Brain microvascular endothelial cell (primary cell): ENCODE measurements around the gene CYFIP2.

Experiments
- DNase-seq: peaks from one replicate; pipeline ENCODE4 v3.0.0-alpha.2; 2020
- H3K27ac ChIP-seq: fragments of 250-450 bp; sonication (Bioruptor Pico); 2 replicates; pipeline ENCODE4 v1.5.1; 2020; ENCODE audit warnings: mild to moderate bottlenecking, moderate library complexity
- H3K27me3 ChIP-seq: fragments of 250-450 bp; sonication (Bioruptor Pico); replicated peaks from 2 replicates; pipeline ENCODE4 v1.5.1; 2020; ENCODE audit warnings: mild to moderate bottlenecking
- H3K36me3 ChIP-seq: fragments of 250-450 bp; sonication (Bioruptor Pico); replicated peaks from 2 replicates; pipeline ENCODE4 v1.5.1; 2020; ENCODE audit warnings: mild to moderate bottlenecking
- H3K4me3 ChIP-seq: 2 replicates; pipeline ENCODE4 v1.5.1; 2011; ENCODE audit warnings: low read depth, mild to moderate bottlenecking, control low read depth, low read length, moderate library complexity
- CTCF ChIP-seq: IDR thresholded peaks from 2 replicates; pipeline ENCODE4 v1.5.1; 2011; ENCODE audit warnings: low read depth, mild to moderate bottlenecking, moderate library complexity, low read length, control low read depth, inconsistent platforms; ENCODE audit errors: missing control alignments
- in situ Hi-C: cut with HindIII; loops from 2 replicates; pipeline ENCODE4 v1.10.0; 2017; ENCODE audit warnings: low sequenced_read_pairs, low pct_ligation_motif_present

Gene CYFIP2

DNA sequence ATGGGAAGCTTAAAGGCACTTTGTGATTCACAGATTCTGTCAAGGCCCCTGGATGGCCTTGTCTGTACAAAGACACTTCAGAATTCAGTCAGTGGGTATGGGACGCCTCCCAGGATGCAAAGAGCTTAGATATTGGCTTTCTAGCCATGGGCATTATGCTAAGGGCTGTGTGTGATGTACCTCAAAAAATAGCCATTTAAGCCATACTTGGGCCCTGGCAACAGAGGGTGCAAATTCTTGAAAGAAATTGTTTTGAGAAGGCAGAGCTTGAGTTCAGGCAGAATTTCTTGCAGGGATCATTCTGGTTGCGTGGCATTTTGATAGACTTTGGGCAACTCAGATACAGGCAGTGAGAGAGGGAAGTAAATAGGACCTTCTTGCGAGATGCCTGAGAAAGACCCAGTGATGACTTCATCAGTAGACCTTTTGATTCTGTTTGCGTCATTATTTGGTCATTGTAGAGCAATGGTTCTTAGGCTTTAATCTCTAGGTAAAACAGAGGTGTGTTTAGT, 3.9 kb downstream of the CYFIP2 start:
- H3K36me3 ChIP-seq, result no peaks in the 10 kb centered on the region
- no peak overlapping the region for H3K4me3 ChIP-seq
- in situ Hi-C loops, result no loop called here
- no peak for DNase-seq
- no peak overlapping the region for H3K27ac ChIP-seq
- no peaks in the 10 kb centered on the region for H3K27me3 ChIP-seq
- no peak for TF ChIP-seq CTCF

GRCh38 chr5:157270771-157271170, 4.8 kb downstream of the CYFIP2 start:
- Histone ChIP-seq H3K4me3 (no peak overlapping the region), H3K36me3 (no peaks in the 10 kb centered on the region), H3K27ac (no peak overlapping the region), H3K27me3 (no peaks in the 10 kb centered on the region)
- no peak for TF ChIP-seq CTCF
- in situ Hi-C loops, result no loop called here
- no peak for DNase-seq

- Histone ChIP-seq H3K27ac (no peak overlapping the region), H3K27me3 (no peaks in the 10 kb centered on the region), H3K4me3 (no peak overlapping the region), H3K36me3 (no peaks in the 10 kb centered on the region)
- in situ Hi-C loops, result no loop called here
- DNase-seq, result no peak
- TF ChIP-seq CTCF, result no peak
These were observed 5.9 kb downstream of the CYFIP2 start for GRCh38 chr5:157271740-157272271.

GRCh38 chr5:157273131-157273556, 7.2 kb downstream of the CYFIP2 start:
- no peak for TF ChIP-seq CTCF
- Histone ChIP-seq H3K4me3 (no peak overlapping the region), H3K27ac (no peak overlapping the region), H3K36me3 (no peaks in the 10 kb centered on the region), H3K27me3 (no peaks in the 10 kb centered on the region)
- in situ Hi-C loops, result no loop called here
- no peak for DNase-seq

DNA sequence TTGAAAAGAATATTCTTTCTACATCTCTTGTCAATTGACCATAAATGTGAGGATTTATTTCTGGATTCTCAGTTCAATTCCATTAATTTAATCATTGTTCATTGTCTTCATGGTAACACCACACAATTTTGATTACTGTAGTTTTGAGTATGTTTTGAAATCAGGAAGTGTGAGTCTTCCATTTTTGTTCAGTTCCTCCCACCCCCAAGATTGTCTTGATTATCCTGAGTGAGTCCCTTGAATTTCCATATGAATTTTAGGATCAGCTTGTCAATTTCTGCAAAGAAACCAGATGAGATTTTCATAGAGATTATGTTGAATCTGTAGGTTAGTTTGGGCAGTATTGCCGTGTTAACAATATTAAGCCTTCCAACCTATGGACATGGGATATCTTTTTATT, 9.5 kb downstream of the CYFIP2 start:
- Histone ChIP-seq H3K4me3 (no peak overlapping the region), H3K27me3 (no peaks in the 10 kb centered on the region), H3K36me3 (no peaks in the 10 kb centered on the region), H3K27ac (no peak overlapping the region)
- DNase-seq, result no peak
- in situ Hi-C loops, result no loop called here
- TF ChIP-seq CTCF, result no peak

DNA sequence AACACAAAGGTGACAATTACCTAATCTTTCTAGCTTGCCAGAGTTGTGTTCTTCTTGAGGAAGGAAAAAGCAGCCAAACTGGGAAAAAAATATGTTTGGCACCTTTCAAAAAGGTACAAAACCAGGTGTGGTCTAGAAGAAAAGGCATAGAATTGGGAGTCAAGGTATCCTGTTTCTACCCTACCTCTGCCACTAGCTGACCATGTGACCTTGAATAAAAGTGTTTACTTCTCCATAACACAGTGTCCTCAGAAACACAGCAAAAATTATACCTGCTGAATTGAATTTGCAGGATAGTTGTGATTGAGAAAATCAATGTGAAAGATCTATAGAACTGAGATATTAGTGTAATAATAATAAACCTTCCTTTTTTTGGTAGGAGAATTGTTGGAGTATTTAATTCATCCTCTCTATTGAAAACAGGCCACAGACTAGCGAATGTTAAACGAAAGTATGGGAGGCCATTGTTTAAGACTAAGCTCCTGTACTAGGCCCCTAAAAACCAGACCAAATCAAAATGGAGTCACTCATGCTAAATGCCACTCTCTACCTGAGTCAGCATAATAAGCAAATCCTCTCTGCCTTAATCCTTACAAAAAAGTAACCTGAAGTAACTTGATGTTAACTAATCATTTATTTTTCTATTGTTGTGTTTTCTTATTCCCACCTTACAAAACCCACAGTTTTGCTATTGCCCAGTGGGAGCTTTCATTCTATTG, 12.6 kb downstream of the CYFIP2 start:
- in situ Hi-C loops, result no loop called here

More for the DNA sequence above, 12.6 kb downstream of the CYFIP2 start:
- DNase-seq, result no peak
- no peak for TF ChIP-seq CTCF
- no peak overlapping the region for H3K27ac ChIP-seq
- H3K27me3 ChIP-seq, result no peaks in the 10 kb centered on the region
- no peaks in the 10 kb centered on the region for H3K36me3 ChIP-seq
- no peak overlapping the region for H3K4me3 ChIP-seq
